Kidney (tissue), 14 donors: Measurements from ENCODE around the gene IDH3A. TPM values are rescaled to one million over a fixed set of nuclear protein-coding genes. Genes with fewer than 3 reads are reported as not detected.

Experiments
- DNase-seq, 5 donors: peaks; one replicate each; pipeline ENCODE4 v3.0.0-alpha.2; 2013 to 2020
- FAIRE-seq: peaks from 2 replicates; lab custom pipeline; 2012; peaks lifted over from hg19 to GRCh38; lab: Jason Lieb, UNC
- H3K27ac ChIP-seq, 2 donors: one replicate each; pipeline ENCODE4 v1.7.0; 2013; ENCODE audit warnings: low read depth in 2 of 2, low read length in 2 of 2, inconsistent platforms in 1 of 2
- H3K27me3 ChIP-seq: one replicate; pipeline ENCODE4 v1.7.1; 2013; ENCODE audit warnings: low read length, inconsistent platforms; ENCODE audit not compliant: control insufficient read depth, insufficient read depth
- H3K36me3 ChIP-seq, 3 donors: one replicate each; pipeline versions ENCODE4 v1.7.0 to v1.7.1; 2013; ENCODE audit warnings: low read length in 3 of 3, control low read depth in 1 of 3, inconsistent platforms in 1 of 3; ENCODE audit not compliant: insufficient read depth in 3 of 3, control insufficient read depth in 2 of 3
- H3K4me1 ChIP-seq, 3 donors: one replicate each; pipeline versions ENCODE4 v1.7.0 to v1.7.1; 2013; ENCODE audit warnings: low read length in 3 of 3, inconsistent platforms in 1 of 3, low read depth in 1 of 3; ENCODE audit not compliant: control insufficient read depth in 2 of 3, insufficient read depth in 2 of 3
- H3K4me3 ChIP-seq, 3 donors: one replicate each; pipeline versions ENCODE4 v1.7.0 to v1.8.1; 2013; ENCODE audit warnings: low read length in 3 of 3, control low read depth in 1 of 3, inconsistent platforms in 1 of 3
- H3K9ac ChIP-seq, 3 donors: one replicate each; pipeline versions ENCODE4 v1.7.0 to v1.7.1; 2013; ENCODE audit warnings: low read length in 3 of 3, control low read depth in 1 of 3, inconsistent platforms in 1 of 3
- H3K9me3 ChIP-seq, 3 donors: one replicate each; pipeline versions ENCODE4 v1.7.0 to v1.7.1; 2013; ENCODE audit warnings: low read length in 3 of 3, control low read depth in 1 of 3, inconsistent platforms in 1 of 3; ENCODE audit not compliant: control insufficient read depth in 2 of 3, insufficient read depth in 1 of 3
- intact Hi-C: fragments of 100-400 bp; cut with DNase I; formaldehyde crosslinking; loops from one replicate; pipeline ENCODE4 v1.11.1; 2022
- polyA plus RNA-seq: library from polyadenylated mRNA; stranded (reverse); fragments of 350-450 nt; fragmentation: Illumina TruSeq; extraction: RNeasy Lipid Tissue Mini Kit (QIAGEN cat#74804); gene quantifications from one replicate; pipeline ENCODE4 v1.2.3, GENCODE V29; 2014; ENCODE audit warnings: low read depth, low replicate concordance; ENCODE audit not compliant: insufficient read depth
- total RNA-seq: library from RNA; stranded (reverse); fragmentation: NEBNext Ultra II Directional; extraction: Animal tissue kit (Norgen Biotek cat#: 25700); gene quantifications from one replicate; pipeline ENCODE4 v1.2.1, GENCODE V29; 2021
- TF ChIP-seq, protein P1 (sequence below): IDR thresholded peaks from 3 replicates; pipeline ENCODE4 v1.5.1; 2012; ENCODE audit warnings: mild to moderate bottlenecking, moderate library complexity, borderline replicate concordance; ENCODE audit not compliant: insufficient read depth; ENCODE audit errors: extremely low read depth
- donor health status: control.
- donor health status: control.
- donor health status: control.
- donor health status: control.
- donor health status: control.
- donor health status: DM: yes; HTN: yes; CAD: no.
- donor health status: Normal renal cell carcinoma (clear cell type).

The IDH3A gene
- total and polyA plus RNA-seq, 2 donors from 2014 or later, result 67.5 to 97.2 TPM

DNA sequence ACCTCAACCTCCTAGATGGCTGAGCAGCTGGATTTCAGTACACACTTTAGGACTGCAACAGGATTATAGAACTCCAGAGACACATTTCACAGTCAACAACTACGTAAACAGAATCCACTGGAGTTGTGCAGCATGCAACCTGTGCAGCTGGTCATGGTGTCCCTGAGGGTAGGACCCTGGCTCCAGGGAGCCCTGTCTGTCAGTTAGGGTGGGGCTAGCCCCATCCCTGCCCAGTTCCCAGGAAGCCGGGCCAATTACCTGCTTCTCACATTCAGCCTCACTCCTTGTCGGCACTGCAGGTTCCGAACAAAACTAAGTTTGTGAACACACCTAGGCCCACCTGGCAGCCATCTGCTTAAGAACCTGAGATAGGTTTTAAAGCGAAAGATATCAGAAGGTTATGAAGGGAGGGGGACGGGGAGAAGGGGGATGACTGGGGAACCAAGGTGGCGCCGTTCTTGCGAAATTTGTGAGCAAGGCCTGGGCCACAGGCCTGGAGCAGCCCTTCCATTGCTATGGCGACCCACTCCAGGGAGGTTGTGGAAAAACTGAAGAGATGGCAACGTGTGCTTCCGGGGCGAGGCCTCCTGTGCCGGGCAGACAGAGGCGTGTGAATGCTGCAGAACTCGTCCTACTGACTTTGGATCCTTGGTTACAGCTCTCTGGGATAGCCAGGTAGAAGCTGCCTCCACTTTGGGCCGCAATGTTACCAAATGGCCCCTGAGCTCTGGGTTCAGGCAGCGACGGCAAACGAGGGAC is 59.9 kb downstream of the IDH3A start:
- no peak overlapping the region for H3K27ac ChIP-seq
- H3K9ac ChIP-seq, result no peak overlapping the region
- intact Hi-C loops, result no loop called here
- H3K9me3 ChIP-seq, result no peaks in the 10 kb centered on the region
- DNase-seq (no peak), FAIRE-seq (no peak)
- no peak overlapping the region for H3K4me3 ChIP-seq
- H3K36me3 ChIP-seq, result no peaks in the 10 kb centered on the region
- H3K4me1 ChIP-seq, result peaks cover 0 to 6% (median 0%) of the 10 kb centered on the region in 3 donors
- no peaks in the 10 kb centered on the region for H3K27me3 ChIP-seq
- TF ChIP-seq, protein P1, sequence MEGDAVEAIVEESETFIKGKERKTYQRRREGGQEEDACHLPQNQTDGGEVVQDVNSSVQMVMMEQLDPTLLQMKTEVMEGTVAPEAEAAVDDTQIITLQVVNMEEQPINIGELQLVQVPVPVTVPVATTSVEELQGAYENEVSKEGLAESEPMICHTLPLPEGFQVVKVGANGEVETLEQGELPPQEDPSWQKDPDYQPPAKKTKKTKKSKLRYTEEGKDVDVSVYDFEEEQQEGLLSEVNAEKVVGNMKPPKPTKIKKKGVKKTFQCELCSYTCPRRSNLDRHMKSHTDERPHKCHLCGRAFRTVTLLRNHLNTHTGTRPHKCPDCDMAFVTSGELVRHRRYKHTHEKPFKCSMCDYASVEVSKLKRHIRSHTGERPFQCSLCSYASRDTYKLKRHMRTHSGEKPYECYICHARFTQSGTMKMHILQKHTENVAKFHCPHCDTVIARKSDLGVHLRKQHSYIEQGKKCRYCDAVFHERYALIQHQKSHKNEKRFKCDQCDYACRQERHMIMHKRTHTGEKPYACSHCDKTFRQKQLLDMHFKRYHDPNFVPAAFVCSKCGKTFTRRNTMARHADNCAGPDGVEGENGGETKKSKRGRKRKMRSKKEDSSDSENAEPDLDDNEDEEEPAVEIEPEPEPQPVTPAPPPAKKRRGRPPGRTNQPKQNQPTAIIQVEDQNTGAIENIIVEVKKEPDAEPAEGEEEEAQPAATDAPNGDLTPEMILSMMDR, result no peak

DNA sequence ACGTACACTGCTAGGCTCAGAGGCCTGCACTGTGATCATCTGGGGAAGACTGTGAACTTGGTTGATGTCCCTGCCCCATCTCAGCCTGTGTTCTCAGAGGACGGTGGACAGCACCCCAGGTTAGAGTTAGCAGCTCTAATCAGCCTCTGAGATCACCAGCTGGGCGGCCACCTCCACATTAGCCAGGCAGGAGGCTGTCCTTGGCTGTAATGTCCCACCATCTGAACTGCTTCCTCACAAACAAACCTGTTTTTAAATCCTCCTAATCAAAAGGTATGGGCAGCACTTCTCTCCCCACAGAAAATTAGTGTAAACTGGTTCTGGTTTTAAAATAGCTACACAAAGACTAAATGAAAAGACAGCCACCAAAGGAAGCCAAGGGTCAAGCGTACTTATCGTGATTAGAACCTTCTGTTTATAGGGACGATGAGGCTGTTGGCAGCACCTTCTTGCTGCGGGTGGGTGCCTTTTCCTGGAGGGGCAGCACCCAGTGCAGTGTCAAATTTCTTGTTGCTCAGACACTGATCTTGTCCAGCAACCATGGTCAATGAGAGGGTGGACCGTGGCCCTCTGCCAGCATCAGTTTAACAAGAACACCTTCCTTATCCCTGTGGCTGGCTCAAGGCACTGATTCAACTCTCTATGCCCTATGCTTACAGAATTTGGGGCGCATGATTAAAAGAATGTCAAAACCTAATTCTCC is 60.6 kb downstream of the IDH3A start:
- TF ChIP-seq, protein P1, result no peak
- intact Hi-C loops, result no loop called here
- DNase-seq, result peak in 2 of 5 donors; percentile 24 to 75
- Histone ChIP-seq H3K27me3 (no peaks in the 10 kb centered on the region), H3K4me3 (no peak overlapping the region), H3K9ac (no peak overlapping the region), H3K4me1 (peaks cover 0 to 6% (median 0%) of the 10 kb centered on the region in 3 donors), H3K36me3 (no peaks in the 10 kb centered on the region), H3K9me3 (no peaks in the 10 kb centered on the region), H3K27ac (no peak overlapping the region)
- no peak for FAIRE-seq

DNA sequence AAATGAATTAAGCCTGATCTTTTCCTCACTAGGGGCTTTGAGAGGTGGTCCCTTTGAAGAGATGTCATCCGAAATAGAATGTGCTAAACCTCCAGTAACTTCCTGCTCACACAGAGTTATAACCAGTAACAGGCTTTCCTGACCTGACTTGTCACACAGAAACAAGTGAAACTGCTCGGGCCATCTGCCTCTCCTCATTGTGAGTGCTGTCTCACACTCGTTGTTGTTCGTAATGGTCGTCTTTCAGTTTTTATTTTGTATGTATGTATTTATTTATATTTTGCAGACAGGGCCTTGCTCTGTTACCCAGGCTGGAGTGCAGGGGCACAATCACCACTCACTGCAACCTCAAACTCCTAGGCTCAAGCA is 61.2 kb downstream of the IDH3A start:
- H3K9ac ChIP-seq, result no peak overlapping the region
- FAIRE-seq, result no peak

More for the DNA sequence above, 61.2 kb downstream of the IDH3A start:
- TF ChIP-seq, protein P1, result no peak
- Histone ChIP-seq H3K4me3 (no peak overlapping the region), H3K36me3 (no peaks in the 10 kb centered on the region), H3K27me3 (no peaks in the 10 kb centered on the region), H3K4me1 (peaks cover 0 to 6% (median 0%) of the 10 kb centered on the region in 3 donors), H3K27ac (no peak overlapping the region), H3K9me3 (no peaks in the 10 kb centered on the region)
- intact Hi-C loops, result no loop called here
- DNase-seq, result no peak
